ENCODE measurements around the gene ITGAE.

The ITGAE gene

DNA sequence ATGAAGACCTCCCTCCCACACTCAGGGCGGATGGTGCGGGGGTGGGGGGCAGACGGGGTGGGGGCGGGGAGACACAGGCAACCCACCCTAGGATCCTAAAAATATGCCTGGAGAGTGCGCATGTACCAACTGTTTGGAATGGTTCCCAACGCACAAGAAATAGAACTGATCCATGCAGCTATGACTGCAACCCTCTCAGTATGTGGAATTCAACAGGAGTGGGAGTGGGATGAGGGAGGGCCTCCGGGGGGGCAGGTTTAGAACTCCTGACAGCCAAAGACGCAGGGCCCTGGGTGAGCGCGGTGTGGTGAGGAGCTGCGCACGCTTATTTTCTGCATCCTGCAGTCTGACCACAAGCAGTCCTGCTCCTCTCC lies 103.9 kb downstream of the ITGAE start:
- Histone ChIP-seq H3K9me3 (ENCODE audit: insufficient read depth, low read depth, low read length) (peaks cover 5% of the 10 kb centered on the region; the same call in 1 of the 2 replicates), H3K27me3 (ENCODE audit: insufficient read depth, low read length) (peaks cover 49% of the 10 kb centered on the region), H3K4me3 (ENCODE audit: low read length) (no peak overlapping the region), H3K36me3 (ENCODE audit: insufficient read depth, low read length) (no peaks in the 10 kb centered on the region), H3K27ac (ENCODE audit: low read depth, low read length) (no peak overlapping the region), H3K4me1 (ENCODE audit: insufficient read depth, low read length) (peaks cover 8% of the 10 kb centered on the region; the same call in 1 of the 2 replicates), H3K9ac (ENCODE audit: low read depth, low read length) (no peak overlapping the region)
- WGBS, result 76% methylated on average over 12 of the region's 12 CpGs

DNA sequence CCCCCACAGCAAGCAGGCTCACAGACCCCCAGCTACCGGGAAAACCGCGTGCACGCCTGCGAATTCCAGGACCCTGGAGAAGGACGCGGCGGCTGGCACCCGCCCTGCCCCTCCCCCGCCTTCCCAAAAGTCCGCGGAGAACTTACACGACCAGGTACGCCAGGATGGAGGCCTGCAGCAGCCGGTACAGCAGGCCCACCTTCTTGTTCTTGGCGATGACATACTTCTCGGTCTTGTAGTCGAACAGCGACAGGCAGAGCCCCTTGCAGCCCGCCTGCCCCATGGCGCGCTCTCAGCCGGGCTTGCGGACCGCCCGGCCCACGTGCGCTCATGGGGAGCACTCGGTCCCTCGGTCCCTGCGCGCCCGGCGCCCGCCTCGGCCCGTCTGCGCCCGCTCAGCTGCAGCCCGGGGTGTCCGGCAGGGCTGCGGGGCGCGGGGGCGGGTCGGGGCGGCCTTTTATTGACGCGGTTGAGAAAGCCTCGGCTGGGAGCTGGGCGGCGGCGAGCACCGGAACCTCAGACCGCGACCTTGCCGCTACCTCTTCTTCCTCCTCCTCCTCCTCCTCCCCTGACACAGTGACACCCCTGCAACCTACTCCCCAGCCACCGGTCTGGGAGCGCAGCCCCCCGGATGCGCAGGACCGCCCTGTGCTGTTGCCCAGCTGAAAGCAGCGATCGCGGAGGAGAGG lies 105.1 kb downstream of the ITGAE start, which contains the start of gene P2RX5:
Gene P2RX5 (minus strand): TSS at position 433 of the 689 bp plus-strand sequence. CDS start 150 bp downstream, at position 283.
- H3K27me3 ChIP-seq (ENCODE audit: insufficient read depth, low read length), result peaks cover 49% of the 10 kb centered on the region
- H3K27ac ChIP-seq (ENCODE audit: low read depth, low read length), result no peak within 1 kb of the TSS

DNA sequence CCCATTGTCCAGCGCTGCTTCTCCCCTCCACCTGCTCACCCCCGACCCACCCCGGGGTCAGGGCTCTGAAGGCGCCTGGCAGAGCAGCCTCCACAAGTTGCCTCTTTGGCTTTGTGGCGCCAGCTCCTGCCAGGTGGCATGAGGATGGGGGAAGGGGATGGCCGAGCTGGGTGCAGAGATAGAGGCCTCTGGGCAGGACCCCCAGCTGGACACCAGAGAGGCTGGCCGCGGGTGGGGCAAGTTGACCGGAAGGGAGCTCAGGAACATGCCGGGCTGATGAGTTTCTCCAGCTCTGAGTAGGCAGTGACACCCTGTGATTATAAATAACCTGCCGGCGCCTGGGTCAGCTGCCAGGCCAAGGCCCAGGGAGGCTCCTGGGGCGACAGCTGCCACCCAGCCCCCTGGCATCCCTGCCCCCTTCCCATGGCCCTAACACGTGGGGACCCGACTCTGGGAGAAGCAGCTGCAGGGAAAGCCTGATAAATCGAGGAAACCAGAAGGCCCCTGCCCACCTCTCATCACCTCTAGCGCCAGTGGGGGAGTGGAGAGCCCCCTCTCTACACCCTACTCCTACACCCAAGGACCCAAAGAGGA lies 105.8 kb downstream of the ITGAE start:
- WGBS, result 23% methylated on average over 16 of the region's 17 CpGs
- peaks cover 49% of the 10 kb centered on the region for H3K27me3 ChIP-seq (ENCODE audit: insufficient read depth, low read length)
- H3K9me3 ChIP-seq (ENCODE audit: insufficient read depth, low read depth, low read length), result peaks cover 5% of the 10 kb centered on the region; the same call in 1 of the 2 replicates
- H3K36me3 ChIP-seq (ENCODE audit: insufficient read depth, low read length), result no peaks in the 10 kb centered on the region
- no peak overlapping the region for H3K27ac ChIP-seq (ENCODE audit: low read depth, low read length)
- peaks cover 8% of the 10 kb centered on the region; the same call in 1 of the 2 replicates for H3K4me1 ChIP-seq (ENCODE audit: insufficient read depth, low read length)
- H3K4me3 ChIP-seq (ENCODE audit: low read length), result peak overlapping the region; percentile 65
- peak overlapping the region; percentile 59; the same call in 1 of the 2 replicates for H3K9ac ChIP-seq (ENCODE audit: low read depth, low read length)

More for the DNA sequence above, 105.1 kb downstream of the ITGAE start, which contains the start of gene P2RX5:
- Histone ChIP-seq H3K36me3 (ENCODE audit: insufficient read depth, low read length) (no peaks in the 10 kb centered on the region), H3K9ac (ENCODE audit: low read depth, low read length) (peak within 1 kb of the TSS; percentile 59; the same call in 1 of the 2 replicates), H3K4me3 (ENCODE audit: low read length) (peak within 1 kb of the TSS; percentile 65), H3K4me1 (ENCODE audit: insufficient read depth, low read length) (peaks cover 8% of the 10 kb centered on the region; the same call in 1 of the 2 replicates), H3K9me3 (ENCODE audit: insufficient read depth, low read depth, low read length) (peaks cover 5% of the 10 kb centered on the region; the same call in 1 of the 2 replicates)
- 1% methylated on average over 57 of the region's 65 CpGs for WGBS

DNA sequence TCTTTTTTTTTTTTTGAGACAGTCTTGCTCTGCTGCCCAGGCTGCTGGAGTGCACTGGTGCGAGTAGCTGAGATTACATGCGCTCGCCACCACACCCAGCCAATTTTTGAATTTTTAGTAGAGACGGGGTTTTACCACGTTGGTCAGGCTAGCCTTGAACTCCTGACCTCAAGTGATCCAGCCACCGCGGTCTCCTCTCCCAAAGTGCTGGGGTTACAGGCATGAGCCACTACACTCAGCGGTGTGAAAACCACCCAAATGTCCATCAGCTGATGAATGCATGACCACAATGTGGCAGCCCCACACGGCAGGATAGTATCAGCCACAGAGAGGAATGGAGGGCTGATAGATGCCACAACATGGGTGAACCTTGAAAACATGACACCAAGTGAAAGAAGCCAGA lies 107.2 kb downstream of the ITGAE start:
- Histone ChIP-seq H3K9ac (ENCODE audit: low read depth, low read length) (no peak overlapping the region), H3K27me3 (ENCODE audit: insufficient read depth, low read length) (peaks cover 49% of the 10 kb centered on the region), H3K4me1 (ENCODE audit: insufficient read depth, low read length) (peaks cover 8% of the 10 kb centered on the region; the same call in 1 of the 2 replicates), H3K4me3 (ENCODE audit: low read length) (no peak overlapping the region), H3K36me3 (ENCODE audit: insufficient read depth, low read length) (no peaks in the 10 kb centered on the region), H3K27ac (ENCODE audit: low read depth, low read length) (no peak overlapping the region), H3K9me3 (ENCODE audit: insufficient read depth, low read depth, low read length) (peaks cover 5% of the 10 kb centered on the region; the same call in 1 of the 2 replicates)
- WGBS, result 93% methylated on average over 9 of the region's 9 CpGs

DNA sequence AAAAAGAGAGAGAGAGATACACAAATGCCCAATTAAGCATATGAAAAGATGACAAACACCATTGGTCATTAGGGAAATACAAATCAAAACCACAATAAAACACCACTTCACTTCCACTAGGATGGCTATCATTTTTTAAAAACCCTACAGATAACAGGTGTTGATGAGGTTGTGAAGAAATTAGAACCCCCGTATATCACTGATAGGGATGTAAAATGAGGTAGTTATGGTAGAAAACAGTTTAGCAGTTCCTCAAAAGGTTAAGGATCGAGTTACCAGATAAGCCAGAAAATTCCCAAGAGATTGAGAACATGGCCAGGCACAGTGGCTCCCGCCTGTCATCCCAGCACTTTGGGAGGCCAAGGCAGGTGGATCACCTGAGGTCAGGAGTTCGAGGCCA lies 107.8 kb downstream of the ITGAE start:
- H3K36me3 ChIP-seq (ENCODE audit: insufficient read depth, low read length), result no peaks in the 10 kb centered on the region
- peaks cover 3% of the 10 kb centered on the region; the same call in 1 of the 2 replicates for H3K9me3 ChIP-seq (ENCODE audit: insufficient read depth, low read depth, low read length)
- H3K9ac ChIP-seq (ENCODE audit: low read depth, low read length), result no peak overlapping the region
- H3K4me1 ChIP-seq (ENCODE audit: insufficient read depth, low read length), result peaks cover 9% of the 10 kb centered on the region; the same call in 1 of the 2 replicates
- no peak overlapping the region for H3K27ac ChIP-seq (ENCODE audit: low read depth, low read length)
- no peak overlapping the region for H3K4me3 ChIP-seq (ENCODE audit: low read length)
- WGBS, result 87% methylated on average over 4 of the region's 4 CpGs
- H3K27me3 ChIP-seq (ENCODE audit: insufficient read depth, low read length), result peaks cover 43% of the 10 kb centered on the region

DNA sequence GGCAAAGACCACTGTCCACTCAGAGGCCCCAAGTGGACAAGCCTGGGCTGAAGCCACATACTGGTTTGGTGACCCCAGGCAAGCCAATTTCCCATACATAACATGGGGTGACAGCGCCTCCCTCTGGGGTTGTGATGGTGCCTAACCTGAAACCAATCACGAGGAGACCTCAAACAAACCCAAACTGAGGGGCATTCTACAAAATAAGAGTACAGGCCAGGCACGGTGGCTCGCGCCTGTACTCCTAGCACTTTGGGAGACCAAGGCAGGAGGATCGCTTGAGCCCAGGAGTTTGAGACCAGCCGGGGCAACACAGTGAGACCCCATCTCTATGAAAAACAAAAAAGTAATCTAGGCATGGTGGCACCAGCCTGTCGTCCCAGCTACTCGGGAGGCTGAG lies 108.6 kb downstream of the ITGAE start:
- H3K27ac ChIP-seq (ENCODE audit: low read depth, low read length), result no peak overlapping the region
- H3K4me3 ChIP-seq (ENCODE audit: low read length), result no peak overlapping the region
- no peaks in the 10 kb centered on the region for H3K9me3 ChIP-seq (ENCODE audit: insufficient read depth, low read depth, low read length)
- peaks cover 35% of the 10 kb centered on the region for H3K27me3 ChIP-seq (ENCODE audit: insufficient read depth, low read length)
- WGBS, result 90% methylated on average over 9 of the region's 9 CpGs
- peaks cover 11% of the 10 kb centered on the region; the same call in 1 of the 2 replicates for H3K4me1 ChIP-seq (ENCODE audit: insufficient read depth, low read length)
- H3K36me3 ChIP-seq (ENCODE audit: insufficient read depth, low read length), result no peaks in the 10 kb centered on the region
- no peak overlapping the region for H3K9ac ChIP-seq (ENCODE audit: low read depth, low read length)

DNA sequence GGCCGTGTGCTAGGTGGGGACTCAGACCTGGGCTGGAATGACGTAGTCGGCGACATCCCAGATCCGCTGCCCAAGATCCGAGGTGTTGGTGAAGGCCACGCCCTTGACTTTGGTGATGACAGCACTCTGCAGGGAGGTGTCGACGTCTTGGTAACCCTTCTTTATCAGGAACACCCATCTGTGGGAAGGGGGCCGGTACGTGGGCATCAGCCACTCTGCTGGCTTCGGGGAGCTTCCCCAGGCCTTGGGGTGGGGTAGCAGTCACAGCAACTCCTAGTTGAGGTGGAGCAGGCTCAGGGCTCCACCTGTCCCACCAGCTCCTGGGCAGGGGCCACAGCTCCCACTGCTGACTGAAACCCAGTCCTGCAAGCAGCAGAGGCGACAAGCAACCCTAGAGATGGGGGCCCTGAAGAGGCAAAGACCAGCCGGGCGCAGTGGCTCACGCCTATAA lies 109.3 kb downstream of the ITGAE start:
- peaks cover 30% of the 10 kb centered on the region for H3K27me3 ChIP-seq (ENCODE audit: insufficient read depth, low read length)
- peaks cover 11% of the 10 kb centered on the region; the same call in 1 of the 2 replicates for H3K4me1 ChIP-seq (ENCODE audit: insufficient read depth, low read length)
- H3K27ac ChIP-seq (ENCODE audit: low read depth, low read length), result no peak overlapping the region
- no peak overlapping the region for H3K9ac ChIP-seq (ENCODE audit: low read depth, low read length)
- H3K36me3 ChIP-seq (ENCODE audit: insufficient read depth, low read length), result no peaks in the 10 kb centered on the region
- no peak overlapping the region for H3K4me3 ChIP-seq (ENCODE audit: low read length)
- no peaks in the 10 kb centered on the region for H3K9me3 ChIP-seq (ENCODE audit: insufficient read depth, low read depth, low read length)
- WGBS, result 91% methylated on average over 16 of the region's 16 CpGs

DNA sequence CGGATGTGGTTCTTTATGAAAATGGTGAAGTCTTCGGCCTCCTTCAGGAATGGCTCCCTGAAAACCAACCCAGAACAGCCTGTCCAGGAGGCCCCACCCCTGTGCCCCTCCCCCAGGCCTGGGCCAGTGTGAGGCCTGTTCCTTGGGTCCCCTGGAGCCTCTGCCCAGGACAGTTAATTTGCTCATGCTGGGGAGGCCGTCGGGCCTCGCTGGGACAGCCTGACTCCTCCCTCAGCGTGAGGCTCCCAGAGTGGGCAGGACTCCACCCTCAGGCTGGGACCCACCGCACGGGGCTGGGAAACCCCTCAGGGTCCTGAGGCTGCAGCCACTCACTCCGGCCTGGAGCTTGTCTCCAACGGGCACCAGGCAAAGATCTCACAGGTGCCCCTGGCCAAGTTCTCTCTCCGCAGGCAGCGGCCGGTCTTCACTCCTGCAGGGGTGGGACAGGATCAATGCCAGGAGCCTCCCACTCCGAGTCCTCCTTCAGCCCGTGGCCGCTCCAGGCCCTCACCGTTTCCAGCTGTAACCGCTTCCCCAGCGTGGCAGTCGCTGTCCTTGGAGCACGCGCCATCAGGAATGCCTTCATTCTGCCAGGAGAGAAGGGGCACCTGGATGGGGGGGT lies 110.8 kb downstream of the ITGAE start:
- WGBS, result 87% methylated on average over 22 of the region's 22 CpGs

DNA sequence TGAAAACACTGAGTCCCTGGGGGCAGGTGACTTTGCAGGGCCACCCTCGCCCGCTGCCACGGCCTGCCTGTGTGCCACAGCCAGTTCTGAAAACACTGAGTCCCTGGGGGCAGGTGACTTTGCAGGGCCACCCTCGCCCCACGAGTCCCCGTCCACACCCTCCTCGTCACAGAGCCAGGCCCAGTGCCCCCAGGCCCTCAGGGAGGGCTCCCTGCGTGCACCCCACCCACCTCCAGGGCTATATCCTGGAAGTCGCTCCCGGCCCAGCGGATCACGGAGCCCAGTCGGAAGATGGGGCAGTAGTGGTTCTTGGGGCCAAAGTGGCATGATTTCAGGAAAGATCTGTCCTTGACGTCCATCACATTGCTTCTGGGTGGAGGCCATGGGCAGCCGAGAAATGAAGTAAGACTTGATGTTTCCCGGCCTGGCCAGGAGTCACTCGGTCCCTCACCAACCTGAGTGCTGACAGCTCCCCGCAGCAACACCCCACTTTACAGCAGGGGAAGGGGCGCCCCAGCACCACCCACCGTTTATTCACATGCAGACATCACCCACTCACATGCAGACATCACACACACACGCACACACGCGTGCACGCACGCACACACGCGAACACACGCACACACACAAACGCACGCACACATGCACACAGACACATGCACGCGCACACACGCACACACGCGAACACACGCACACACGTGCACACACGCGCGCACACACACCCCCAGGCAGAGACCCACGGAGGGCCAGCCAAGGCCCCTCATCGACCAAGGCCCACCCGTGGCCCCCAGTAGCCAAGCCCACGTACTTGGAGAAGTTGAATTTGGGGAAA lies 111.5 kb downstream of the ITGAE start:
- Histone ChIP-seq H3K9ac (ENCODE audit: low read depth, low read length) (no peak overlapping the region), H3K9me3 (ENCODE audit: insufficient read depth, low read depth, low read length) (no peaks in the 10 kb centered on the region), H3K4me3 (ENCODE audit: low read length) (no peak overlapping the region), H3K36me3 (ENCODE audit: insufficient read depth, low read length) (no peaks in the 10 kb centered on the region), H3K27me3 (ENCODE audit: insufficient read depth, low read length) (peaks cover 8% of the 10 kb centered on the region), H3K4me1 (ENCODE audit: insufficient read depth, low read length) (peaks cover 4% of the 10 kb centered on the region; the same call in 1 of the 2 replicates), H3K27ac (ENCODE audit: low read depth, low read length) (no peak overlapping the region)
- WGBS, result 94% methylated on average over 44 of the region's 44 CpGs

More for the DNA sequence above, 110.8 kb downstream of the ITGAE start:
- Histone ChIP-seq H3K36me3 (ENCODE audit: insufficient read depth, low read length) (no peaks in the 10 kb centered on the region), H3K9ac (ENCODE audit: low read depth, low read length) (no peak overlapping the region), H3K9me3 (ENCODE audit: insufficient read depth, low read depth, low read length) (no peaks in the 10 kb centered on the region), H3K27ac (ENCODE audit: low read depth, low read length) (no peak overlapping the region), H3K4me1 (ENCODE audit: insufficient read depth, low read length) (peaks cover 11% of the 10 kb centered on the region; the same call in 1 of the 2 replicates), H3K4me3 (ENCODE audit: low read length) (no peak overlapping the region), H3K27me3 (ENCODE audit: insufficient read depth, low read length) (peaks cover 15% of the 10 kb centered on the region)

DNA sequence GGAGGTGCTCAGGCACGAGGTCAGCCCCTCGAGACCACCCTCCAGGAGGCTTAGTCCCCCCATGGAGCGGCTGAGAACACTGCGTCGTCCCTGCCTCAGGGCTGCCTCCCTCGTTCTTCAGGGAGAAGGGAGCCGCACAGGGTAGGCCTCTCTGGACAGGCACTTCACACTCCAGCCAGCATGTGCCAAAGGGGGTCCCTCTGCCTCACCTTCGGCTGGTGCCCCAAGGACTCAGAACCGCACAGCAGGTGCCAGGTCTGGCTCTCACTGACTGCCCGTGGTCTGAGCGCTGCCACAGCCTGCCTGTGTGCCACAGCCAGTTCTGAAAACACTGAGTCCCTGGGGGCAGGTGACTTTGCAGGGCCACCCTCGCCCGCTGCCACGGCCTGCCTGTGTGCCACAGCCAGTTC lies 112.1 kb downstream of the ITGAE start:
- no peak overlapping the region for H3K4me3 ChIP-seq (ENCODE audit: low read length)
- 84% methylated on average over 11 of the region's 14 CpGs for WGBS
- peaks cover 2% of the 10 kb centered on the region for H3K27me3 ChIP-seq (ENCODE audit: insufficient read depth, low read length)
- no peak overlapping the region for H3K9ac ChIP-seq (ENCODE audit: low read depth, low read length)
- no peaks in the 10 kb centered on the region for H3K9me3 ChIP-seq (ENCODE audit: insufficient read depth, low read depth, low read length)
- H3K27ac ChIP-seq (ENCODE audit: low read depth, low read length), result no peak overlapping the region
- H3K36me3 ChIP-seq (ENCODE audit: insufficient read depth, low read length), result no peaks in the 10 kb centered on the region
- peaks cover 3% of the 10 kb centered on the region; the same call in 1 of the 2 replicates for H3K4me1 ChIP-seq (ENCODE audit: insufficient read depth, low read length)

Measured in HUES64 (cell line).